HL-60 (cell line): Measurements from ENCODE around the gene C1orf105.

Source experiments
- DNase-seq, 2 experiments: peaks; one replicate each; pipeline ENCODE4 v3.0.0-alpha.2; 2010 to 2020; ENCODE audit warnings: low read depth in 1 of 2, low spot score in 1 of 2
- H3K27ac ChIP-seq: fragments of 250-450 bp; sonication (Bioruptor Pico); replicated peaks from 2 replicates; pipeline ENCODE4 v1.5.1; 2020; ENCODE audit warnings: mild to moderate bottlenecking, moderate library complexity
- H3K27me3 ChIP-seq: fragments of 250-450 bp; sonication (Bioruptor Pico); 2 replicates; pipeline ENCODE4 v1.5.1; 2021; ENCODE audit warnings: mild to moderate bottlenecking, moderate library complexity; ENCODE audit not compliant: insufficient read depth, poor library complexity, severe bottlenecking
- H3K4me3 ChIP-seq: replicated peaks from 2 replicates; pipeline ENCODE4 v1.5.1; 2011; ENCODE audit warnings: mild to moderate bottlenecking, control low read depth, low read length; ENCODE audit not compliant: insufficient read depth
- GABPA ChIP-seq: IDR thresholded peaks from 2 replicates; pipeline ENCODE4 v1.6.1; 2012; ENCODE audit warnings: low read depth
- POLR2AphosphoS5 ChIP-seq: IDR thresholded peaks from 2 replicates; pipeline ENCODE4 v1.6.1; 2012; ENCODE audit warnings: low read depth
- REST ChIP-seq: IDR thresholded peaks from 2 replicates; pipeline ENCODE4 v1.6.1; 2012; ENCODE audit warnings: low read depth; ENCODE audit not compliant: insufficient replicate concordance
- SPI1 ChIP-seq: IDR thresholded peaks from 2 replicates; pipeline ENCODE4 v1.6.1; 2012; ENCODE audit warnings: low read depth, mild to moderate bottlenecking, borderline replicate concordance
- TF ChIP-seq, protein P1 (sequence below): IDR thresholded peaks from one replicate; pipeline ENCODE4 v1.5.1; 2011; ENCODE audit warnings: low read length, control low read depth, inconsistent platforms; ENCODE audit not compliant: insufficient read depth

C1orf105 gene

GRCh38 chr1:172401477-172401876, 19.0 kb upstream of the C1orf105 start:
- Histone ChIP-seq H3K27ac (no peak overlapping the region), H3K4me3 (no peak overlapping the region), H3K27me3 (no peaks in the 10 kb centered on the region)
- DNase-seq: no peak
- TF ChIP-seq SPI1: no peak
- TF ChIP-seq, protein P1, sequence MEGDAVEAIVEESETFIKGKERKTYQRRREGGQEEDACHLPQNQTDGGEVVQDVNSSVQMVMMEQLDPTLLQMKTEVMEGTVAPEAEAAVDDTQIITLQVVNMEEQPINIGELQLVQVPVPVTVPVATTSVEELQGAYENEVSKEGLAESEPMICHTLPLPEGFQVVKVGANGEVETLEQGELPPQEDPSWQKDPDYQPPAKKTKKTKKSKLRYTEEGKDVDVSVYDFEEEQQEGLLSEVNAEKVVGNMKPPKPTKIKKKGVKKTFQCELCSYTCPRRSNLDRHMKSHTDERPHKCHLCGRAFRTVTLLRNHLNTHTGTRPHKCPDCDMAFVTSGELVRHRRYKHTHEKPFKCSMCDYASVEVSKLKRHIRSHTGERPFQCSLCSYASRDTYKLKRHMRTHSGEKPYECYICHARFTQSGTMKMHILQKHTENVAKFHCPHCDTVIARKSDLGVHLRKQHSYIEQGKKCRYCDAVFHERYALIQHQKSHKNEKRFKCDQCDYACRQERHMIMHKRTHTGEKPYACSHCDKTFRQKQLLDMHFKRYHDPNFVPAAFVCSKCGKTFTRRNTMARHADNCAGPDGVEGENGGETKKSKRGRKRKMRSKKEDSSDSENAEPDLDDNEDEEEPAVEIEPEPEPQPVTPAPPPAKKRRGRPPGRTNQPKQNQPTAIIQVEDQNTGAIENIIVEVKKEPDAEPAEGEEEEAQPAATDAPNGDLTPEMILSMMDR: no peak
- TF ChIP-seq GABPA: no peak
- TF ChIP-seq POLR2AphosphoS5: no peak
- TF ChIP-seq REST: no peak

GRCh38 chr1:172401892-172402291, 18.6 kb upstream of the C1orf105 start:
- H3K27ac ChIP-seq: no peak overlapping the region
- TF ChIP-seq REST: no peak
- TF ChIP-seq, protein P1: no peak
- TF ChIP-seq POLR2AphosphoS5: no peak
- TF ChIP-seq SPI1: no peak
- no peak for TF ChIP-seq GABPA
- H3K4me3 ChIP-seq: no peak overlapping the region
- DNase-seq: no peak
- no peaks in the 10 kb centered on the region for H3K27me3 ChIP-seq

GRCh38 chr1:172402878-172403569, 17.5 kb upstream of the C1orf105 start:
- DNase-seq: no peak
- H3K4me3 ChIP-seq: no peak overlapping the region
- TF ChIP-seq SPI1: no peak
- no peak for TF ChIP-seq POLR2AphosphoS5
- TF ChIP-seq GABPA: no peak
- no peak for TF ChIP-seq REST
- TF ChIP-seq, protein P1: no peak

More at GRCh38 chr1:172402878-172403569, 17.5 kb upstream of the C1orf105 start:
- H3K27me3 ChIP-seq: no peaks in the 10 kb centered on the region
- H3K27ac ChIP-seq: no peak overlapping the region
